Ascending aorta (tissue), 2 donors: ENCODE data around the gene UGT1A5. TPM values are rescaled to one million over a fixed set of nuclear protein-coding genes. Genes with fewer than 3 reads are reported as not detected.
"Not testable (repeated sequence)": the region's sequence is repeated elsewhere in the genome, so short reads cannot be mapped to it uniquely, and the experiment has no call there.

Source experiments
- DNase-seq, 2 donors: peaks; one replicate each; pipeline ENCODE4 v3.0.0-alpha.2; 2019; ENCODE audit warnings: low spot score in 2 of 2
- H3K27ac ChIP-seq, 2 donors: fragments of 200-600 bp; sonication (generic); one replicate each; pipeline ENCODE4 v1.5.1; 2016 to 2017; ENCODE audit warnings: mild to moderate bottlenecking in 1 of 2
- H3K27me3 ChIP-seq: fragments of 200-600 bp; sonication (generic); one replicate; pipeline ENCODE4 v1.5.1; 2017
- H3K36me3 ChIP-seq, 2 donors: fragments of 200-600 bp; sonication (generic); one replicate each; pipeline ENCODE4 v1.5.1; 2016
- H3K4me1 ChIP-seq, 2 donors: fragments of 200-600 bp; sonication (generic); one replicate each; pipeline ENCODE4 v1.5.1; 2016 to 2017; ENCODE audit warnings: mild to moderate bottlenecking in 1 of 2
- H3K4me3 ChIP-seq, 2 donors: fragments of 200-600 bp; sonication (generic); one replicate each; pipeline ENCODE4 v1.5.1; 2016 to 2017; ENCODE audit warnings: mild to moderate bottlenecking in 1 of 2
- H3K9me3 ChIP-seq, 2 donors: fragments of 200-600 bp; sonication (generic); one replicate each; pipeline ENCODE4 v1.5.1; 2016
- intact Hi-C: fragments of 100-400 bp; cut with DNase I; formaldehyde crosslinking; loops from one replicate; pipeline ENCODE4 v1.15.1; 2023
- total RNA-seq: library from RNA; depleted of rRNA; stranded (reverse); fragments of >200 nt; gene quantifications from one replicate; pipeline ENCODE4 v1.1.0, GENCODE V29; 2016
- TF ChIP-seq, protein P1 (sequence below), 3 experiments: fragments of 200-600 bp in 2 of 3; fragments of 450-650 bp in 1 of 3; sonication (generic) in 2 of 3; IDR thresholded peaks; one replicate each; pipeline ENCODE4 v1.5.1; 2016 to 2019; ENCODE audit warnings: antibody characterized with exemption in 3 of 3, mild to moderate bottlenecking in 1 of 3, moderate library complexity in 1 of 3

Gene UGT1A5
- total RNA-seq, 1 donor from 2014 or later: not detected

DNA sequence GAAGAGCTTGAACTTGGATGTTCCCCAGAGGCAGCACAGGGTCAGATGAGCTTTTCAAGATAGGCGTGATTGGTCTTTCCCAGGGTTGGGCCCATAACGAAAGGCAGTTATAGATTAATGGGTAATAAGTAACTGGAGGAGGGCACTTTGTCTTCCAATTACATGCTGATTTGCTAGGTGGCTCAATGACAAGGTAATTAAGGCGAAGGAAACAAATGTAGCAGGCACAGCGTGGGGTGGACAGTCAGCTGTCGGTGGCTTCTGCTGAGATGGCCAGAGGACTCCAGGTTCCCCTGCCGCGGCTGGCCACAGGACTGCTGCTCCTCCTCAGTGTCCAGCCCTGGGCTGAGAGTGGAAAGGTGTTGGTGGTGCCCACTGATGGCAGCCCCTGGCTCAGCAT, 5.8 kb downstream of the UGT1A5 start, which contains the start of gene UGT1A4:
Gene UGT1A4 (plus strand): TSS at position 185 of the 400 bp plus-strand sequence. CDS start 85 bp downstream, at position 270.
- H3K4me3 ChIP-seq: no peak within 1 kb of the TSS
- TF ChIP-seq, protein P1, sequence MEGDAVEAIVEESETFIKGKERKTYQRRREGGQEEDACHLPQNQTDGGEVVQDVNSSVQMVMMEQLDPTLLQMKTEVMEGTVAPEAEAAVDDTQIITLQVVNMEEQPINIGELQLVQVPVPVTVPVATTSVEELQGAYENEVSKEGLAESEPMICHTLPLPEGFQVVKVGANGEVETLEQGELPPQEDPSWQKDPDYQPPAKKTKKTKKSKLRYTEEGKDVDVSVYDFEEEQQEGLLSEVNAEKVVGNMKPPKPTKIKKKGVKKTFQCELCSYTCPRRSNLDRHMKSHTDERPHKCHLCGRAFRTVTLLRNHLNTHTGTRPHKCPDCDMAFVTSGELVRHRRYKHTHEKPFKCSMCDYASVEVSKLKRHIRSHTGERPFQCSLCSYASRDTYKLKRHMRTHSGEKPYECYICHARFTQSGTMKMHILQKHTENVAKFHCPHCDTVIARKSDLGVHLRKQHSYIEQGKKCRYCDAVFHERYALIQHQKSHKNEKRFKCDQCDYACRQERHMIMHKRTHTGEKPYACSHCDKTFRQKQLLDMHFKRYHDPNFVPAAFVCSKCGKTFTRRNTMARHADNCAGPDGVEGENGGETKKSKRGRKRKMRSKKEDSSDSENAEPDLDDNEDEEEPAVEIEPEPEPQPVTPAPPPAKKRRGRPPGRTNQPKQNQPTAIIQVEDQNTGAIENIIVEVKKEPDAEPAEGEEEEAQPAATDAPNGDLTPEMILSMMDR (IDR thresholded peaks at IDR 0.05): no peak
- no peak within 1 kb of the TSS for H3K27ac ChIP-seq
- H3K4me1 ChIP-seq: no peaks in the 10 kb centered on the region
- H3K9me3 ChIP-seq: no peaks in the 10 kb centered on the region
- H3K27me3 ChIP-seq: no peaks in the 10 kb centered on the region
- no peaks in the 10 kb centered on the region for H3K36me3 ChIP-seq
- no peak for DNase-seq
- intact Hi-C loops: no loop called here

DNA sequence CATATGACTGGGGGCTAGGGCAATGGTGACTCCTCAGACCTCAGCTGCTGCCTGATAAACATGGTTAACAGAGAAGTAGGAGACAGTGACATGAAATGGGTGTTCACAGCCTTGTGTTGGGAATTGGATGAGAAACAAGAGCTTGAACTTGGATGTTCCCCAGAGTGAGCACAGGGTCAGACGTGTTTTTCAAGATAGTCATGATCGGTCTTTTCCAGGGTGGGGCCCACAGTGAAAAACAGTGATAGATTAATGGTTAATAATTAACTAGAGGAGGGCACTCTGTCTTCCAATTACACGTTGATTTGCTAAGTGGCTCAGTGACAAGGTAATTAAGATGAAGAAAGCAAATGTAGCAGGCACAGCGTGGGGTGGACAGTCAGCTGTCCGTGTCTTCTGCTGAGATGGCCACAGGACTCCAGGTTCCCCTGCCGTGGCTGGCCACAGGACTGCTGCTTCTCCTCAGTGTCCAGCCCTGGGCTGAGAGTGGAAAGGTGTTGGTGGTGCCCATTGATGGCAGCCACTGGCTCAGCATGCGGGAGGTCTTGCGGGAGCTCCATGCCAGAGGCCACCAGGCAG, 16.1 kb downstream of the UGT1A5 start, which contains the start of gene UGT1A3:
Gene UGT1A3 (plus strand): TSS at position 320 of the 579 bp plus-strand sequence. CDS start 85 bp downstream, at position 405.
- TF ChIP-seq, protein P1 (IDR thresholded peaks at IDR 0.05): no peak
- H3K4me1 ChIP-seq: no peaks in the 10 kb centered on the region
- no peak within 1 kb of the TSS for H3K27ac ChIP-seq
- no peaks in the 10 kb centered on the region for H3K27me3 ChIP-seq
- DNase-seq: no peak
- intact Hi-C loops: no loop called here
- H3K9me3 ChIP-seq: no peaks in the 10 kb centered on the region
- no peak within 1 kb of the TSS for H3K4me3 ChIP-seq
- H3K36me3 ChIP-seq: no peaks in the 10 kb centered on the region

DNA sequence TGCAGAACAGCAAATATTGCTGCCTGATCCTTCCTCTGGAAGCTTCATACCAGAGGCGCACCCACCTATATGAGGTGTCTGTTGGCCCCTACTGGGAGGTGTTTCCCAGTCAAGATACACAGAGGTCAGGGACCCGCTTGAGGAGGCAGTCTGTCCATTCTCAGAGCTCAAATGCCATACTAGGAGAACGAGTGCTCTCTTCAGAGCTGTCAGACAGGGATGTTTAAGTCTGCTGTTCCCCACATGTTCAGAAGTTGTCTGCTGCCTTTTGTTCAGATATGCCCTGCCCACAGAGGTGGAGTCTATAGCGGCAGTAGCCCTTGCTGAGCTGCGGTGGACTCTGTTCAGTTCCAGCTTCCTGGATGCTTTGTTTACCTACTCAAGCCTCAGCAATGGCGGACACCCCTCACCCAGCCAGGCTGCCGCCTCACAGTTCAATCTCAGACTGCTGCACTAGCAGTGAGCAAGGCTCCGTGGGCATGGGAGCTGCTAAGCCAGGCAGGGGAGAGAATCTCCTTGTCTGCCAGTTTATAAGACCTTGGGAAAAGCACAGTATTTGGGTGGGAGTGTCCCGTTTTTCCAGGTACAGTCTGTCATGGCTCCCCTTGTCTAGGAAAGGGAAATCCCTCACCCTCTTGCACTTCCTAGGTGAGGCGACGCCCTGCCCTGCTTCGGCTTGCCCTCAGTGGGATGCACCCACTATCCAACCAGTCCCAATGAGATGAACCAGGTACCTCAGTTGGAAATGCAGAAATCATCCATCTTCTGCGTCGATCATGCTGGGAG, 24.4 kb downstream of the UGT1A5 start:
- not testable (repeated sequence) for H3K4me1 ChIP-seq, H3K9me3 ChIP-seq, DNase-seq

DNA sequence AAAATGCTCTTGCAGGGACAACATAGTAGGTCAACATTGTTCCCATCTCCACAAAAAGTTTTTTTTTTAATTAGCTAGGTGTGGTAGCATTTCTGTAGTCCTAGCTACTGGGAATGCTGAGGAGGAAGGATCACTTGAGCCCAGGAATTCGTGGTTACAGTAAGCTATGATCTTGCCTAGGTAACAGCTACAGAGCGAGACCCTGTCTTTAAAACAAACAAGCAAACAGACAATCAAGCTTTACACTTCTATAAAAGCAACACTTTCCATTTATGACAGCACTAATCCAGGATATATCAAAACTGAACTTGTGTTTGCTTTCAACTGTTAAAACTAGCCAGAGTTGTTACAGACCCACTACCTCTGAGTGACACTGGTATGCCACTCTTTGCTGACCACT, 28.2 kb downstream of the UGT1A5 start:
- H3K27me3 ChIP-seq: no peaks in the 10 kb centered on the region

More for the DNA sequence above, 24.4 kb downstream of the UGT1A5 start:
- H3K36me3 ChIP-seq, H3K27ac ChIP-seq, intact Hi-C loops, H3K4me3 ChIP-seq, H3K27me3 ChIP-seq: not testable (repeated sequence)

DNA sequence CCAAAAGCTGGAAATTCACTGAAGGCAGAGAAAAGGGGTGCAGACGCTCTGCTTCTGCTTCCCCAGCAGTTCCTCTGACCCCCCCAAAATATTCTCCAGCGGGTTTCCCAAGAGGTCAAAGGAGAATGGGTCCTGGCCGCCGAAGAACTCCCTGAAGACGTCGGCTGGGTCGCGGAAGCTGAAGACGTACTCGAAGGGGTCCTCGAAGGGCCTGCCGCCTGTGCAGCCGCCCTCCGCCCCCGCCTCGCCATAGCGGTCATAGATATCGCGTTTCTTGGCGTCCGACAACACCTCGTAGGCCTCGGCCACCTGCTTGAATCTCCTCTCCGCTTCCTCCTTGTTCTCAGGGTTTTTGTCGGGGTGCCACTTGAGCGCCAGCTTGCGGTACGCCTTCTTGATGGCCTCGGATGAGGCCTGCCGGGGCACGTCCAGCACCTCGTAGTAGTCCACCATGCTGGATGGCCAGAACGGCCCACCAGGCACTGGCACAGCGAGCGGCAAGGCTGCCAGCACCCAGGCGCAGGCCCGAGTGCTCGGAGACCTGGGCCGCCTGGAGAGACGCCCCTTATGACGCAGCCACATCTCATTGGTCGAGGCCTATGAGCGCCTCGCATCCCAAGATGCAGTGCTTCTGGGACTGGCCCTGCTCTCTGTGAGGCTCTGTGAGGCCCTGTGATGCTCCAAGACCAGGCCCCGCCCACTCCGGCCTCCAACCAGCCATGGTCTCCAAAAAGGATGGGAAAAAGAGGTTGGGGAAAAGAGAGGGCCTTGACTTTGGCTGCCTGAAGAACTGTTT, 31.0 kb downstream of the UGT1A5 start:
- Histone ChIP-seq H3K9me3 (no peaks in the 10 kb centered on the region), H3K27me3 (no peaks in the 10 kb centered on the region), H3K27ac (no peak overlapping the region), H3K36me3 (no peaks in the 10 kb centered on the region), H3K4me3 (no peak overlapping the region), H3K4me1 (no peaks in the 10 kb centered on the region)
- no peak for DNase-seq
- intact Hi-C loops: no loop called here
- TF ChIP-seq, protein P1 (IDR thresholded peaks at IDR 0.05): no peak

More for the DNA sequence above, 28.2 kb downstream of the UGT1A5 start:
- Histone ChIP-seq H3K27ac (no peak overlapping the region), H3K9me3 (no peaks in the 10 kb centered on the region), H3K4me1 (no peaks in the 10 kb centered on the region), H3K4me3 (no peak overlapping the region), H3K36me3 (no peaks in the 10 kb centered on the region)
- intact Hi-C loops: no loop called here
- TF ChIP-seq, protein P1 (IDR thresholded peaks at IDR 0.05): no peak
- no peak for DNase-seq
